ENCODE results near the gene PNPLA7. TPM values are rescaled to one million over a fixed set of nuclear protein-coding genes. Genes with fewer than 3 reads are reported as not detected.

Gene PNPLA7
- total and polyA plus RNA-seq, 4 donors, result 0.75 to 6.5 (median 2.1) TPM

DNA sequence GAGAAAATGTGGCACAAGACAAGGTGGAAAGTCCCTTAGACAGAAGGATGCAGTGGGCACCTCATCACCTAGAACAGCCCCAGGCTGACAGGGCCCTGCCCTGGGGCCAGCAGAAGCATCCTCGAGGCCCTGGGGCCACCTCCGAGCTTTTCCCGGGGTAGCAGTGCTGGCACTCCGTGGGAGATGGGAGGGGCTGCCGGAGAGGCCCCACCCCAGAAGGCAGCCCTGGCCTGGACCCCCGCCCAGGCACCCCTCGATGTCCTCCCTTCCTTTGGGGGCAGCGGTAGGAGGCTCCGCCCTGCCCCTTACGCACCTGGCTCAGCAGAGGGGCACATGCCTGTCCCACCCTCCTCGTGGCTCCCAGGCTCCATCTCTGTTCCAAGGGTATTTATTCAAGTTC lies 73.3 kb downstream of the PNPLA7 start:
- no peak overlapping the region for H3K27ac ChIP-seq (ENCODE audit: low read depth in 1 of 2, low read length in 2 of 2)
- H3K4me1 ChIP-seq (ENCODE audit: control insufficient read depth in 4 of 4, insufficient read depth in 4 of 4, low read length in 3 of 4), result peaks cover 0 to 2% (median under 1%) of the 10 kb centered on the region in 4 donors
- H3K36me3 ChIP-seq (ENCODE audit: control insufficient read depth in 4 of 4, insufficient read depth in 3 of 4, low read depth in 1 of 4, low read length in 3 of 4), result peaks cover 0 to 8% (median 6%) of the 10 kb centered on the region in 4 donors
- H3K9me3 ChIP-seq (ENCODE audit: control insufficient read depth in 4 of 4, low read length in 3 of 4), result peaks cover 2 to 12% (median 6%) of the 10 kb centered on the region in 4 donors
- DNase-seq (ENCODE audit: low spot score), result no peak
- TF ChIP-seq SP1 (IDR thresholded peaks at IDR 0.05) (no peak), RAD21 (IDR thresholded peaks at IDR 0.05) (no peak), FOXA2 (IDR thresholded peaks at IDR 0.05) (no peak), YY1 (IDR thresholded peaks at IDR 0.05) (no peak), HNF4A (conservative IDR thresholded peaks at IDR 0.05) (no peak), GABPA (IDR thresholded peaks at IDR 0.05 in 1 of 2, conservative IDR thresholded peaks at IDR 0.05 in 1 of 2) (no peak), RXRA (IDR thresholded peaks at IDR 0.05) (no peak), TAF1 (conservative IDR thresholded peaks at IDR 0.05) (no peak), FOXA1 (IDR thresholded peaks at IDR 0.05) (no peak), HNF4G (IDR thresholded peaks at IDR 0.05) (no peak), NR2F2 (IDR thresholded peaks at IDR 0.05) (no peak)
- TF ChIP-seq, protein P1, sequence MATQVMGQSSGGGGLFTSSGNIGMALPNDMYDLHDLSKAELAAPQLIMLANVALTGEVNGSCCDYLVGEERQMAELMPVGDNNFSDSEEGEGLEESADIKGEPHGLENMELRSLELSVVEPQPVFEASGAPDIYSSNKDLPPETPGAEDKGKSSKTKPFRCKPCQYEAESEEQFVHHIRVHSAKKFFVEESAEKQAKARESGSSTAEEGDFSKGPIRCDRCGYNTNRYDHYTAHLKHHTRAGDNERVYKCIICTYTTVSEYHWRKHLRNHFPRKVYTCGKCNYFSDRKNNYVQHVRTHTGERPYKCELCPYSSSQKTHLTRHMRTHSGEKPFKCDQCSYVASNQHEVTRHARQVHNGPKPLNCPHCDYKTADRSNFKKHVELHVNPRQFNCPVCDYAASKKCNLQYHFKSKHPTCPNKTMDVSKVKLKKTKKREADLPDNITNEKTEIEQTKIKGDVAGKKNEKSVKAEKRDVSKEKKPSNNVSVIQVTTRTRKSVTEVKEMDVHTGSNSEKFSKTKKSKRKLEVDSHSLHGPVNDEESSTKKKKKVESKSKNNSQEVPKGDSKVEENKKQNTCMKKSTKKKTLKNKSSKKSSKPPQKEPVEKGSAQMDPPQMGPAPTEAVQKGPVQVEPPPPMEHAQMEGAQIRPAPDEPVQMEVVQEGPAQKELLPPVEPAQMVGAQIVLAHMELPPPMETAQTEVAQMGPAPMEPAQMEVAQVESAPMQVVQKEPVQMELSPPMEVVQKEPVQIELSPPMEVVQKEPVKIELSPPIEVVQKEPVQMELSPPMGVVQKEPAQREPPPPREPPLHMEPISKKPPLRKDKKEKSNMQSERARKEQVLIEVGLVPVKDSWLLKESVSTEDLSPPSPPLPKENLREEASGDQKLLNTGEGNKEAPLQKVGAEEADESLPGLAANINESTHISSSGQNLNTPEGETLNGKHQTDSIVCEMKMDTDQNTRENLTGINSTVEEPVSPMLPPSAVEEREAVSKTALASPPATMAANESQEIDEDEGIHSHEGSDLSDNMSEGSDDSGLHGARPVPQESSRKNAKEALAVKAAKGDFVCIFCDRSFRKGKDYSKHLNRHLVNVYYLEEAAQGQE (IDR thresholded peaks at IDR 0.05), result no peak
- TF ChIP-seq, protein P2, sequence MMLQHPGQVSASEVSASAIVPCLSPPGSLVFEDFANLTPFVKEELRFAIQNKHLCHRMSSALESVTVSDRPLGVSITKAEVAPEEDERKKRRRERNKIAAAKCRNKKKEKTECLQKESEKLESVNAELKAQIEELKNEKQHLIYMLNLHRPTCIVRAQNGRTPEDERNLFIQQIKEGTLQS (IDR thresholded peaks at IDR 0.05), result no peak
- TF ChIP-seq, protein P3, sequence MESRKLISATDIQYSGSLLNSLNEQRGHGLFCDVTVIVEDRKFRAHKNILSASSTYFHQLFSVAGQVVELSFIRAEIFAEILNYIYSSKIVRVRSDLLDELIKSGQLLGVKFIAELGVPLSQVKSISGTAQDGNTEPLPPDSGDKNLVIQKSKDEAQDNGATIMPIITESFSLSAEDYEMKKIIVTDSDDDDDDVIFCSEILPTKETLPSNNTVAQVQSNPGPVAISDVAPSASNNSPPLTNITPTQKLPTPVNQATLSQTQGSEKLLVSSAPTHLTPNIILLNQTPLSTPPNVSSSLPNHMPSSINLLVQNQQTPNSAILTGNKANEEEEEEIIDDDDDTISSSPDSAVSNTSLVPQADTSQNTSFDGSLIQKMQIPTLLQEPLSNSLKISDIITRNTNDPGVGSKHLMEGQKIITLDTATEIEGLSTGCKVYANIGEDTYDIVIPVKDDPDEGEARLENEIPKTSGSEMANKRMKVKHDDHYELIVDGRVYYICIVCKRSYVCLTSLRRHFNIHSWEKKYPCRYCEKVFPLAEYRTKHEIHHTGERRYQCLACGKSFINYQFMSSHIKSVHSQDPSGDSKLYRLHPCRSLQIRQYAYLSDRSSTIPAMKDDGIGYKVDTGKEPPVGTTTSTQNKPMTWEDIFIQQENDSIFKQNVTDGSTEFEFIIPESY (IDR thresholded peaks at IDR 0.05), result no peak
- no peak overlapping the region for H3K9ac ChIP-seq (ENCODE audit: low read depth in 1 of 2, low read length in 2 of 2)
- WGBS, result 93% methylated on average over 11 of the region's 11 CpGs
- no peaks in the 10 kb centered on the region for H3K27me3 ChIP-seq (ENCODE audit: control insufficient read depth in 4 of 4, insufficient read depth in 4 of 4, low read length in 3 of 4)
- H3K4me3 ChIP-seq (ENCODE audit: low read depth in 1 of 3, low read length in 3 of 3), result no peak overlapping the region

DNA sequence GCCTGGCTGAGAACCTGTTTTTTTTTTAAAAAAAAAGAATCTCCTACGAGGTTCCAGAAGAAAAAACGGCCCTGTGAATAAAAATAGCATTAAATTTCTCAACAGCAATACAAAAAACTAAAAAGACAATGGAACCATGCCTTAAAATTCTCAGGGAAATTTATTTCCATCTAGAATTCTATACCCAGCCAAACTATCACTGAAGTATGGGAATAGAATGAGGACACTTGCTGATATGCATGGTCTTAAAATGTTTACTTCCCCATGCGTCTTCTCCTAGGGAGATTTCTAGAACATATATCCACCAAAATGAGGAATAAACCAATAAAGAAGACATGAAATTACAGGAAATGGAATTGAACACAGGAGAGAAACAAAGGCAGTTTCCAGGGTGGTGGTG lies 74.5 kb downstream of the PNPLA7 start:
- TF ChIP-seq, protein P4, sequence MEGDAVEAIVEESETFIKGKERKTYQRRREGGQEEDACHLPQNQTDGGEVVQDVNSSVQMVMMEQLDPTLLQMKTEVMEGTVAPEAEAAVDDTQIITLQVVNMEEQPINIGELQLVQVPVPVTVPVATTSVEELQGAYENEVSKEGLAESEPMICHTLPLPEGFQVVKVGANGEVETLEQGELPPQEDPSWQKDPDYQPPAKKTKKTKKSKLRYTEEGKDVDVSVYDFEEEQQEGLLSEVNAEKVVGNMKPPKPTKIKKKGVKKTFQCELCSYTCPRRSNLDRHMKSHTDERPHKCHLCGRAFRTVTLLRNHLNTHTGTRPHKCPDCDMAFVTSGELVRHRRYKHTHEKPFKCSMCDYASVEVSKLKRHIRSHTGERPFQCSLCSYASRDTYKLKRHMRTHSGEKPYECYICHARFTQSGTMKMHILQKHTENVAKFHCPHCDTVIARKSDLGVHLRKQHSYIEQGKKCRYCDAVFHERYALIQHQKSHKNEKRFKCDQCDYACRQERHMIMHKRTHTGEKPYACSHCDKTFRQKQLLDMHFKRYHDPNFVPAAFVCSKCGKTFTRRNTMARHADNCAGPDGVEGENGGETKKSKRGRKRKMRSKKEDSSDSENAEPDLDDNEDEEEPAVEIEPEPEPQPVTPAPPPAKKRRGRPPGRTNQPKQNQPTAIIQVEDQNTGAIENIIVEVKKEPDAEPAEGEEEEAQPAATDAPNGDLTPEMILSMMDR (IDR thresholded peaks at IDR 0.05; ENCODE audit: low read depth, low read length, missing input control), result no peak
- TF ChIP-seq YY1 (IDR thresholded peaks at IDR 0.05), result no peak
- TF ChIP-seq TAF1 (conservative IDR thresholded peaks at IDR 0.05), result no peak
- TF ChIP-seq FOXA2 (IDR thresholded peaks at IDR 0.05), result no peak
- TF ChIP-seq, protein P5, sequence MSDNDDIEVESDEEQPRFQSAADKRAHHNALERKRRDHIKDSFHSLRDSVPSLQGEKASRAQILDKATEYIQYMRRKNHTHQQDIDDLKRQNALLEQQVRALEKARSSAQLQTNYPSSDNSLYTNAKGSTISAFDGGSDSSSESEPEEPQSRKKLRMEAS (IDR thresholded peaks at IDR 0.05), result no peak
- no peak for TF ChIP-seq FOXA1 (IDR thresholded peaks at IDR 0.05)
- TF ChIP-seq EGR1 (IDR thresholded peaks at IDR 0.05; ENCODE audit: low read depth in 2 of 2), result no peak
- TF ChIP-seq, protein P2 (IDR thresholded peaks at IDR 0.05), result no peak
- TF ChIP-seq RAD21 (IDR thresholded peaks at IDR 0.05), result no peak
- TF ChIP-seq GABPA (IDR thresholded peaks at IDR 0.05 in 1 of 2, conservative IDR thresholded peaks at IDR 0.05 in 1 of 2), result no peak
- no peak for TF ChIP-seq HNF4A (conservative IDR thresholded peaks at IDR 0.05)
- TF ChIP-seq HNF4G (IDR thresholded peaks at IDR 0.05), result no peak
- no peak for TF ChIP-seq SP1 (IDR thresholded peaks at IDR 0.05)
- TF ChIP-seq, protein P3 (IDR thresholded peaks at IDR 0.05), result no peak
- TF ChIP-seq, protein P1 (IDR thresholded peaks at IDR 0.05), result no peak
- Histone ChIP-seq H3K4me3 (ENCODE audit: low read depth in 1 of 3, low read length in 3 of 3) (no peak overlapping the region), H3K27me3 (ENCODE audit: control insufficient read depth in 4 of 4, insufficient read depth in 4 of 4, low read length in 3 of 4) (no peaks in the 10 kb centered on the region), H3K27ac (ENCODE audit: low read depth in 1 of 2, low read length in 2 of 2) (no peak overlapping the region), H3K4me1 (ENCODE audit: control insufficient read depth in 4 of 4, insufficient read depth in 4 of 4, low read length in 3 of 4) (no peaks in the 10 kb centered on the region), H3K9me3 (ENCODE audit: control insufficient read depth in 4 of 4, low read length in 3 of 4) (peaks cover 2 to 12% (median 6%) of the 10 kb centered on the region in 4 donors), H3K36me3 (ENCODE audit: control insufficient read depth in 4 of 4, insufficient read depth in 3 of 4, low read depth in 1 of 4, low read length in 3 of 4) (peaks cover 0 to 8% (median 6%) of the 10 kb centered on the region in 4 donors), H3K9ac (ENCODE audit: low read depth in 1 of 2, low read length in 2 of 2) (no peak overlapping the region)
- WGBS, result 88% methylated on average over 3 of the region's 3 CpGs
- no peak for DNase-seq (ENCODE audit: low spot score)
